ENCODE measurements around the gene OS9. TPM values are rescaled to one million over a fixed set of nuclear protein-coding genes. Genes with fewer than 3 reads are reported as not detected.

The OS9 gene
- total and polyA plus RNA-seq, 9 of the 15 experiments (the other 6 are each of a cell fraction or from before 2014, with no cell fraction given), result 4.6 to 105 (median 89.5) TPM

DNA sequence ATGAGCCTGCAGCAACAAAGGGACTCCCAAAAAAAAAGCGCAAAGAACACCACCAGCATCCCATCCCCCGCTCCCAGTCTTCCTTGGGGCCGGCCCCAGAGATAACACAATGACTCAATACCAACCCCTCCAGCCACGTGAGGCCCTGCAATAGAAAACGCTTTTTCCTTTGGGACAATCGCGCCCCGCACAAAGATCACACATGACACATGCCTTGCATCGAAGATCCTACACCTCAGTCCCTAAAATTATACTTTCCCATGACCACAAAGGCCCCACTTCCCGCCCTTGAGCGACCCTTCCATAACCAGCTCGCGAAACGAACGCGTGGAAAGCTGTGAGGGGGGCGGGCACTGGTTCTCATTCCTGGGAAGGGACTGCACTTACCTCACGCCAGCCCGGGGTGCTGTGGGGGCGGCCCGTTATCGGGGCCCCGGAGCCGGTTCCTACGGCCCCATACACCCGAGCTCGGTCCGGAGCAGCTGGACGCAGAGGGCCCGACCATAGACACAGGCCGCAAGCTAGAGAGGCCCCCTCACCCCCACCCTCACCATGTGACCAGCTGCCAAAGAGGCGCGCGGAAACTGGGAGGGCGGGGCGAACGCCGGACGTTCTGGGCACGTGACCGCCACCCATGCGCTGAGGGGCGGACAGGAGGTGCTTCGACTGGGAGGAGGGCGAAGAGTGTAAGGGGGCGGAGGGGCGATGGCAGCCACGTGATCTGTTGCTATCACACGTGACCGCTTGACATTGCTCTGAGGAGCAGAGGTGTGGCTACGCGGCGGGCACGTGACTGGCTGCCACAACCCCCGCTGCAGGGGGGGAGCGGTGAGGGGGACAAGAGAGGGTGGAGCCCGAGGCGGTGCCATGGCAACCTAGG is 58.1 kb downstream of the OS9 start, which contains the start of gene CDK4 (continued):
- TF ChIP-seq KAT2B (IDR thresholded peaks at IDR 0.05; ENCODE audit: low read depth, low read length) (no peak), BMI1 (IDR thresholded peaks at IDR 0.05; ENCODE audit: low read length) (peak; percentile 94), HIVEP1 (CRISPR knock-in tag; IDR thresholded peaks at IDR 0.05) (no peak), NRF1 (conservative IDR thresholded peaks at IDR 0.05 in 1 of 2, IDR thresholded peaks at IDR 0.05 in 1 of 2) (peak; percentile 89 to 91), CEBPG (CRISPR knock-in tag; IDR thresholded peaks at IDR 0.05) (peak; percentile 74; the same call in 1 of the 2 replicates), CEBPG (tag; conservative IDR thresholded peaks at IDR 0.05 in 1 of 2, IDR thresholded peaks at IDR 0.05 in 1 of 2) (peak; percentile 69 to 74), HNRNPH1 (optimal IDR thresholded peaks at IDR 0.05; ENCODE audit: low read depth, low read length) (no peak), CCAR2 (IDR thresholded peaks at IDR 0.05; ENCODE audit: low read depth, low read length) (no peak), HMG20A (CRISPR knock-in tag; conservative IDR thresholded peaks at IDR 0.05) (no peak), ZNF699 (CRISPR knock-in tag; IDR thresholded peaks at IDR 0.05; ENCODE audit: insufficient replicate concordance) (no peak), GATAD2B (IDR thresholded peaks at IDR 0.05; ENCODE audit: borderline replicate concordance) (no peak; the same call in 1 of the 2 replicates), NR1H2 (CRISPR knock-in tag; IDR thresholded peaks at IDR 0.05) (no peak), EZH2 (IDR thresholded peaks at IDR 0.05; ENCODE audit: borderline replicate concordance, low read depth, low read length) (no peak), ZFPM2 (CRISPR knock-in tag; IDR thresholded peaks at IDR 0.05) (0 out of 2 replicates have a peak, but pooled peaks have one; percentile 41), ADNP (tag; IDR thresholded peaks at IDR 0.05) (no peak), ETS2 (tag; IDR thresholded peaks at IDR 0.05; ENCODE audit: borderline replicate concordance, poor library complexity, severe bottlenecking) (no peak), HDAC2 (IDR thresholded peaks at IDR 0.05) (peak; percentile 88), NR2C2 (CRISPR knock-in tag; IDR thresholded peaks at IDR 0.05) (peak; percentile 69), NR2C2 (tag; IDR thresholded peaks at IDR 0.05) (no peak; the same call in none of the 2 replicates)
- TF ChIP-seq, protein P1, sequence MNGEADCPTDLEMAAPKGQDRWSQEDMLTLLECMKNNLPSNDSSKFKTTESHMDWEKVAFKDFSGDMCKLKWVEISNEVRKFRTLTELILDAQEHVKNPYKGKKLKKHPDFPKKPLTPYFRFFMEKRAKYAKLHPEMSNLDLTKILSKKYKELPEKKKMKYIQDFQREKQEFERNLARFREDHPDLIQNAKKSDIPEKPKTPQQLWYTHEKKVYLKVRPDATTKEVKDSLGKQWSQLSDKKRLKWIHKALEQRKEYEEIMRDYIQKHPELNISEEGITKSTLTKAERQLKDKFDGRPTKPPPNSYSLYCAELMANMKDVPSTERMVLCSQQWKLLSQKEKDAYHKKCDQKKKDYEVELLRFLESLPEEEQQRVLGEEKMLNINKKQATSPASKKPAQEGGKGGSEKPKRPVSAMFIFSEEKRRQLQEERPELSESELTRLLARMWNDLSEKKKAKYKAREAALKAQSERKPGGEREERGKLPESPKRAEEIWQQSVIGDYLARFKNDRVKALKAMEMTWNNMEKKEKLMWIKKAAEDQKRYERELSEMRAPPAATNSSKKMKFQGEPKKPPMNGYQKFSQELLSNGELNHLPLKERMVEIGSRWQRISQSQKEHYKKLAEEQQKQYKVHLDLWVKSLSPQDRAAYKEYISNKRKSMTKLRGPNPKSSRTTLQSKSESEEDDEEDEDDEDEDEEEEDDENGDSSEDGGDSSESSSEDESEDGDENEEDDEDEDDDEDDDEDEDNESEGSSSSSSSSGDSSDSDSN (IDR thresholded peaks at IDR 0.05; ENCODE audit: borderline replicate concordance in 1 of 2, low read depth in 2 of 2, low read length in 2 of 2), result 0 out of 4 replicates have a peak, but pooled peaks of 1 of the 2 experiments have one; percentile 47
- TF ChIP-seq, protein P2, sequence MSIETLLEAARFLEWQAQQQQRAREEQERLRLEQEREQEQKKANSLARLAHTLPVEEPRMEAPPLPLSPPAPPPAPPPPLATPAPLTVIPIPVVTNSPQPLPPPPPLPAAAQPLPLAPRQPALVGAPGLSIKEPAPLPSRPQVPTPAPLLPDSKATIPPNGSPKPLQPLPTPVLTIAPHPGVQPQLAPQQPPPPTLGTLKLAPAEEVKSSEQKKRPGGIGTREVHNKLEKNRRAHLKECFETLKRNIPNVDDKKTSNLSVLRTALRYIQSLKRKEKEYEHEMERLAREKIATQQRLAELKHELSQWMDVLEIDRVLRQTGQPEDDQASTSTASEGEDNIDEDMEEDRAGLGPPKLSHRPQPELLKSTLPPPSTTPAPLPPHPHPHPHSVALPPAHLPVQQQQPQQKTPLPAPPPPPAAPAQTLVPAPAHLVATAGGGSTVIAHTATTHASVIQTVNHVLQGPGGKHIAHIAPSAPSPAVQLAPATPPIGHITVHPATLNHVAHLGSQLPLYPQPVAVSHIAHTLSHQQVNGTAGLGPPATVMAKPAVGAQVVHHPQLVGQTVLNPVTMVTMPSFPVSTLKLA (conservative IDR thresholded peaks at IDR 0.05), result peak; percentile 100
- TF ChIP-seq, protein P3, sequence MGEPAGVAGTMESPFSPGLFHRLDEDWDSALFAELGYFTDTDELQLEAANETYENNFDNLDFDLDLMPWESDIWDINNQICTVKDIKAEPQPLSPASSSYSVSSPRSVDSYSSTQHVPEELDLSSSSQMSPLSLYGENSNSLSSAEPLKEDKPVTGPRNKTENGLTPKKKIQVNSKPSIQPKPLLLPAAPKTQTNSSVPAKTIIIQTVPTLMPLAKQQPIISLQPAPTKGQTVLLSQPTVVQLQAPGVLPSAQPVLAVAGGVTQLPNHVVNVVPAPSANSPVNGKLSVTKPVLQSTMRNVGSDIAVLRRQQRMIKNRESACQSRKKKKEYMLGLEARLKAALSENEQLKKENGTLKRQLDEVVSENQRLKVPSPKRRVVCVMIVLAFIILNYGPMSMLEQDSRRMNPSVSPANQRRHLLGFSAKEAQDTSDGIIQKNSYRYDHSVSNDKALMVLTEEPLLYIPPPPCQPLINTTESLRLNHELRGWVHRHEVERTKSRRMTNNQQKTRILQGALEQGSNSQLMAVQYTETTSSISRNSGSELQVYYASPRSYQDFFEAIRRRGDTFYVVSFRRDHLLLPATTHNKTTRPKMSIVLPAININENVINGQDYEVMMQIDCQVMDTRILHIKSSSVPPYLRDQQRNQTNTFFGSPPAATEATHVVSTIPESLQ (CRISPR knock-in tag; IDR thresholded peaks at IDR 0.05), result peak; percentile 92
